MM.1S (cell line): ENCODE measurements around the gene MAPK4.

Experiments
- DNase-seq: peaks from one replicate; pipeline ENCODE4 v3.0.0-alpha.2; 2015
- H2AFZ ChIP-seq: fragments of 300-600 bp; sonication (generic); 2 replicates; pipeline ENCODE4 v1.6.0; 2016; ENCODE audit warnings: antibody characterized with exemption, low read length
- H3F3A ChIP-seq: fragments of 300-600 bp; sonication (generic); 2 replicates; pipeline ENCODE4 v1.6.1; 2016; ENCODE audit warnings: mild to moderate bottlenecking, antibody characterized with exemption, low read length, moderate library complexity, mixed read lengths; ENCODE audit not compliant: insufficient read depth
- H3K27ac ChIP-seq: fragments of 300-600 bp; sonication (generic); 2 replicates; pipeline ENCODE4 v1.5.1; 2016; ENCODE audit warnings: mild to moderate bottlenecking, low read length
- H3K27me3 ChIP-seq: fragments of 300-600 bp; sonication (generic); replicated peaks from 2 replicates; pipeline ENCODE4 v1.6.0; 2016; ENCODE audit warnings: low read length; ENCODE audit not compliant: insufficient read depth
- H3K36me3 ChIP-seq: fragments of 300-600 bp; sonication (generic); replicated peaks from 2 replicates; pipeline ENCODE4 v1.6.1; 2016; ENCODE audit warnings: mild to moderate bottlenecking, low read length, mixed read lengths; ENCODE audit not compliant: insufficient read depth
- H3K4me1 ChIP-seq: fragments of 300-600 bp; sonication (generic); 2 replicates; pipeline ENCODE4 v1.6.1; 2016; ENCODE audit warnings: low read length, mixed read lengths
- H3K4me2 ChIP-seq: fragments of 300-600 bp; sonication (generic); 2 replicates; pipeline ENCODE4 v1.6.0; 2016; ENCODE audit warnings: low read depth, low read length
- H3K4me3 ChIP-seq: fragments of 300-600 bp; sonication (generic); 2 replicates; pipeline ENCODE4 v1.5.1; 2016; ENCODE audit warnings: low read length, mixed read lengths
- H3K79me2 ChIP-seq: fragments of 300-600 bp; sonication (generic); 2 replicates; pipeline ENCODE4 v1.6.1; 2016; ENCODE audit warnings: mixed run types, low read length, mixed read lengths
- H3K9ac ChIP-seq: fragments of 300-600 bp; sonication (generic); 2 replicates; pipeline ENCODE4 v1.6.1; 2016; ENCODE audit warnings: low read length, mixed read lengths
- H3K9me2 ChIP-seq: fragments of 300-600 bp; sonication (generic); replicated peaks from 2 replicates; pipeline ENCODE4 v1.6.1; 2016; ENCODE audit warnings: mild to moderate bottlenecking, low read length, mixed read lengths; ENCODE audit not compliant: insufficient read depth
- H3K9me3 ChIP-seq: fragments of 300-600 bp; sonication (generic); replicated peaks from 2 replicates; pipeline ENCODE4 v1.6.1; 2016; ENCODE audit warnings: mild to moderate bottlenecking, low read length, mixed read lengths; ENCODE audit not compliant: insufficient read depth
- H4K20me1 ChIP-seq: fragments of 300-600 bp; sonication (generic); 2 replicates; pipeline ENCODE4 v1.6.1; 2016; ENCODE audit warnings: mild to moderate bottlenecking, low read length, moderate library complexity, mixed read lengths; ENCODE audit not compliant: insufficient read depth
- EZH2 ChIP-seq: fragments of 300-600 bp; sonication (generic); optimal IDR thresholded peaks from 2 replicates; pipeline ENCODE3; 2017; ENCODE audit warnings: low read depth, mild to moderate bottlenecking, antibody characterized with exemption, low read length, mixed read lengths
- EZH2phosphoT487 ChIP-seq: fragments of 300-600 bp; sonication (generic); IDR thresholded peaks from 2 replicates; pipeline ENCODE4 v1.6.1; 2018; ENCODE audit warnings: antibody characterized with exemption, low read length
- TF ChIP-seq, protein P1 (sequence below): fragments of 300-600 bp; sonication (generic); IDR thresholded peaks from 2 replicates; pipeline ENCODE4 v1.5.1; 2016; ENCODE audit warnings: antibody characterized with exemption, low read length, mixed read lengths

The MAPK4 gene

DNA sequence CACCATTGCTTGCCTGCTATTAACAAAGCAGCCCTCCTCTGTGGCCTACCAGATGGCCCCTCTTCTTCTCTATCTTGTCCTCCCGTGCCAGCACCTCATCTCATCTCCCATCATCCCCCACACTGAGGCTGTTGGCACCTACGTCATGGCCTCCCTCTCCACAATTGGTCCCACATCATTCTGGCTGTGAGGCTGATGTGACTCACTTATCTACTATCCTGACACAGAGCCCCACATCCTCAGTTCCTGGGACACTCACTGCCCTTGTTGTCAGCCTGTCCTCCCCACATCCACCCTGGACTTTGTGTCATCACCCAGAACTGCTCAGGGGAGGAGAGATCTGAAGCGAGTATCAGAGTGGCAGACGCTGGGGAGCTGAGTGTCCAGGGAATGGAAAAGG lies 157.0 kb downstream of the MAPK4 start:
- no peaks in the 10 kb centered on the region for H3K9me2 ChIP-seq
- no peak overlapping the region for H2AFZ ChIP-seq
- no peak overlapping the region for H3K27ac ChIP-seq
- no peak for DNase-seq
- H3K36me3 ChIP-seq, result no peaks in the 10 kb centered on the region
- no peaks in the 10 kb centered on the region for H3F3A ChIP-seq
- H3K79me2 ChIP-seq, result no peaks in the 10 kb centered on the region
- TF ChIP-seq EZH2 (no peak), EZH2phosphoT487 (no peak)
- TF ChIP-seq, protein P1, sequence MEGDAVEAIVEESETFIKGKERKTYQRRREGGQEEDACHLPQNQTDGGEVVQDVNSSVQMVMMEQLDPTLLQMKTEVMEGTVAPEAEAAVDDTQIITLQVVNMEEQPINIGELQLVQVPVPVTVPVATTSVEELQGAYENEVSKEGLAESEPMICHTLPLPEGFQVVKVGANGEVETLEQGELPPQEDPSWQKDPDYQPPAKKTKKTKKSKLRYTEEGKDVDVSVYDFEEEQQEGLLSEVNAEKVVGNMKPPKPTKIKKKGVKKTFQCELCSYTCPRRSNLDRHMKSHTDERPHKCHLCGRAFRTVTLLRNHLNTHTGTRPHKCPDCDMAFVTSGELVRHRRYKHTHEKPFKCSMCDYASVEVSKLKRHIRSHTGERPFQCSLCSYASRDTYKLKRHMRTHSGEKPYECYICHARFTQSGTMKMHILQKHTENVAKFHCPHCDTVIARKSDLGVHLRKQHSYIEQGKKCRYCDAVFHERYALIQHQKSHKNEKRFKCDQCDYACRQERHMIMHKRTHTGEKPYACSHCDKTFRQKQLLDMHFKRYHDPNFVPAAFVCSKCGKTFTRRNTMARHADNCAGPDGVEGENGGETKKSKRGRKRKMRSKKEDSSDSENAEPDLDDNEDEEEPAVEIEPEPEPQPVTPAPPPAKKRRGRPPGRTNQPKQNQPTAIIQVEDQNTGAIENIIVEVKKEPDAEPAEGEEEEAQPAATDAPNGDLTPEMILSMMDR, result no peak
- H3K9me3 ChIP-seq, result no peaks in the 10 kb centered on the region
- H3K4me2 ChIP-seq, result no peak overlapping the region
- no peak overlapping the region for H3K9ac ChIP-seq
- H3K4me1 ChIP-seq, result no peaks in the 10 kb centered on the region
- no peaks in the 10 kb centered on the region for H4K20me1 ChIP-seq
- H3K4me3 ChIP-seq, result no peak overlapping the region
- no peaks in the 10 kb centered on the region for H3K27me3 ChIP-seq

DNA sequence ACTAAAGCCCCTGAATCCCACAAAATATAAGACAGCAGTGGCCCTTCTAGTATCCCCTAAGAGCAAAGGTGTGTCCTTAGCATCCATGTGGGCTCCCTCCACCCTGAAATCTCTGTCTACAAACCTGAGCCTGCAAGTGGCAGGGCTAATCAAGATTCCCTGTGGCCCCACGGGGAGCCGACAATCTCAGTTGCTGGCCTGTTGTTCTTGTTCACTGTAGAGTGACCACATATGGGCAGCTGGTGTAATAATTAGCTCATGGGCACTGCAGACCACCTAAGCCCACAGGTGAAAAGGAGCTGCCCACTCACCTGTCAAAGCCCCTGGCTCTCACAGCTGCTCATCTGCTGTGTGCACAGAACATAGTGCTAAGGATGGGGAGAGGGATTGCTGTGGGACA lies 157.7 kb downstream of the MAPK4 start:
- Histone ChIP-seq H3K27me3 (no peaks in the 10 kb centered on the region), H3K4me1 (no peaks in the 10 kb centered on the region), H3K27ac (no peak overlapping the region), H2AFZ (no peak overlapping the region), H4K20me1 (no peaks in the 10 kb centered on the region), H3K9me3 (no peaks in the 10 kb centered on the region), H3F3A (no peaks in the 10 kb centered on the region), H3K4me3 (no peak overlapping the region), H3K9ac (no peak overlapping the region), H3K9me2 (no peaks in the 10 kb centered on the region), H3K4me2 (no peak overlapping the region), H3K36me3 (no peaks in the 10 kb centered on the region), H3K79me2 (no peaks in the 10 kb centered on the region)
- TF ChIP-seq, protein P1, result no peak
- TF ChIP-seq EZH2phosphoT487, result no peak
- DNase-seq, result no peak

DNA sequence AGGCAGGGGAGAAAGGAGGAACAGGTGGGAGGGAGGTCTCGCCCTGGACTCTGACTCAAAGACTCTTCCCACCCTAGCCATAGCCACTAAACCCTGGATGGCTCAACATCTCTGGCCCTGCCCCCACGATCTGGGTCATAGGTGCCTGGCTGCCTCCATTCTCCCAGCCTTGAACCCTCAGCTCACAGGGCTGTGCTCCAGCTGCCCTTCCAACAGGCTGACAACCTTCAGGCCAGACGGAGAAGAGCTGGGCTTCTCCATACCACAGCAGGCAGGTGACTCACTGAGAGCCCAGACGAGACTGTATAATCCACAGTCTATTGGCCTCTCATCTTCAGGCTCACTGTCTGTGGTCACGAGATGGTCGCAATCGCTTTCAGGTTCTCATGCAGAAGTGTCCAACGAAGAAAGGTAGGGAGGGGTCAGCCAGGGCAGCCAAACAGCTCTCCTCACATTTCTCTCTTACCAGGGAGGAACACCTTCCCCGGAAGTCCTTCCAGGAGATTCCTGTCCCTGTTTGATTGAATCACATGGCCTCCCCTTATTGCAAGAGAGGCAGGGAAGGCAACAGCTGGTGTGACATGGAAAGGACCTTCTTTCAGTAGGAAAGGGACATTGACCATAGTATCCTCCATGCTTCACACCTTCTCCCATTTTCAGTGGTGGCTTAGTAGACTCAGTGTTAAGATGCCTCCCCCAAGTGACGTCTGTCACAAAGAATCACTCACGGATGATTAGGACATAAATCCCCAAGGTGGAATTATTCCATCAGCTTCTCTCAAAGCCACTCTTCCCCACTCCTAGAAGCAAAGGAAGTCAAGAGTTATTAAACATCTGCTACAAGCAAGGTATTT lies 159.8 kb downstream of the MAPK4 start:
- Histone ChIP-seq H3K9me3 (no peaks in the 10 kb centered on the region), H3K4me2 (no peak overlapping the region), H3K9ac (no peak overlapping the region), H3K4me3 (no peak overlapping the region), H3K79me2 (no peaks in the 10 kb centered on the region), H3K27ac (no peak overlapping the region), H2AFZ (no peak overlapping the region), H3K4me1 (no peaks in the 10 kb centered on the region), H3F3A (no peaks in the 10 kb centered on the region), H3K27me3 (no peaks in the 10 kb centered on the region), H3K9me2 (no peaks in the 10 kb centered on the region), H4K20me1 (no peaks in the 10 kb centered on the region), H3K36me3 (no peaks in the 10 kb centered on the region)
- no peak for DNase-seq
- TF ChIP-seq EZH2phosphoT487 (no peak), EZH2 (no peak)
- TF ChIP-seq, protein P1, result no peak
